Fibroblast of skin of abdomen (primary cell): Measurements from ENCODE around the gene TNFRSF19. TPM values are rescaled to one million over a fixed set of nuclear protein-coding genes. Genes with fewer than 3 reads are reported as not detected.
A peak's percentile ranks its signal among the peaks of the same experiment; 100 is the strongest.
"Not testable (repeated sequence)": the region's sequence is repeated elsewhere in the genome, so short reads cannot be mapped to it uniquely, and the experiment has no call there.

ENCODE experiments used
- DNase-seq: peaks from one replicate; pipeline ENCODE4 v3.0.0-alpha.2; 2013
- polyA plus RNA-seq, 2 experiments: library from polyadenylated mRNA; unstranded; fragments of 120-200 nt; gene quantifications; one replicate each; pipeline ENCODE4 v1.2.1, GENCODE V29; 2013; ENCODE audit not compliant: insufficient read length in 2 of 2

The TNFRSF19 gene, protein sequence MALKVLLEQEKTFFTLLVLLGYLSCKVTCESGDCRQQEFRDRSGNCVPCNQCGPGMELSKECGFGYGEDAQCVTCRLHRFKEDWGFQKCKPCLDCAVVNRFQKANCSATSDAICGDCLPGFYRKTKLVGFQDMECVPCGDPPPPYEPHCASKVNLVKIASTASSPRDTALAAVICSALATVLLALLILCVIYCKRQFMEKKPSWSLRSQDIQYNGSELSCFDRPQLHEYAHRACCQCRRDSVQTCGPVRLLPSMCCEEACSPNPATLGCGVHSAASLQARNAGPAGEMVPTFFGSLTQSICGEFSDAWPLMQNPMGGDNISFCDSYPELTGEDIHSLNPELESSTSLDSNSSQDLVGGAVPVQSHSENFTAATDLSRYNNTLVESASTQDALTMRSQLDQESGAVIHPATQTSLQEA
- polyA plus RNA-seq (2013, experiment 1 of 2; ENCODE audit: insufficient read length), result 41.2 TPM
- polyA plus RNA-seq (2013, experiment 2 of 2; ENCODE audit: insufficient read length), result 39.9 TPM

DNA sequence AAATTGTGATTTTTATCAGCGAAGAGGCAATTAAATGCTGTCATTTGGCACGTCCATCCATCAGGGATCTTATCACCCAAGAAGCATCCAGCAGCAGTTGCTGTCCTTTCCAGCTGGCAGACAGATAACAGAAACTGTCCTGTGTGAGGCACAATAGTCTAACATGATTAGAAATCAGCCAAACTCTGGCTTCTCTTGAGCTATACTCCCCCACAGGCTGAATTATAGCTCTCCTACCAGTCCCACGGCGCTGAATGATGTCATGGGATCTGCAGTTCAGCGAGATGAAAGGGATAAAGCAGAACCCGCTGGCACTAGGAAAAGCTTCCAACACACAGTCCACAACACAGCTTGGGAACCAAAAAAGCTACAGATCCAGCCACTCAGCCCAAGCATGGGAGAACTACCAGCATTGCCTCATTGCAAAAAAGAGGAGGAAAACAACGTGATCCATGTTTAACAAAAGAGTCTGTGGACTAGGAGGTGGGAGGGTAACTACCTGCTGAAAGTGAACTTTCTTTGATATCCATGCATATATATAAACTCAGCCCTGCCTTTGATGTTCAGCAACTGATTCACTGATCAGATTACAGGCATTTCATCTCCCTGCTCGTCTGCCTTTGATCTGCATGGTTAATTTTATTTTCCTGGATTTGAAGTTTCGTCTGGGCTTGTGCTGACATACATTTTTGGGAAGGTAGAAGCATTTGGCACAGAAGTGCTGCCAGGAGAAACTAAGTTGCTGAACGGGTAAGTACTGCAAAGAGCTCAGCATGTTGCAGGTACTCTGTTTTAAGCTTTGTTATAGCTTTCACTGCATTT, at the start of gene TNFRSF19:
TNFRSF19 (plus strand) TSS at position 314 of the 822 bp plus-strand sequence. CDS start 19,772 bp downstream, outside the sequence.
- DNase-seq, result peak; percentile 88

DNA sequence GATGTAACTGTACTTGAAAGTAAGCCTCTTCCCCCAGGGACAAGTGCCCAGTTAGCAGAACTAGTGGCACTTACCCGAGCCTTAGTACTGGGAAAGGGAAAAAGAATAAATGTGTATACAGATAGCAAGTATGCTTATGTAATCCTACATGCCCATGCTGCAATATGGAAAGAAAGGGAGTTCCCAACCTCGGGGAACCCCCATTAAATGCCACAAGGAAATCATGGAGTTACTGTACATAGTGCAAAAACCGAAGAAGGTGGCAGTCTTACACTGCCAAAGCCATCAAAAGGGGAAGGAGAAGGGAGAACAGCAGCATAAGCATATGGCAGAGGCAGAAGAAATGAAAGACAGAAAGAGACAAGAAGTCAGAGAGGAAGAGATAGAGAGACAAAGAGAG, 40.3 kb upstream of the TNFRSF19 start:
- DNase-seq, result not testable (repeated sequence)

DNA sequence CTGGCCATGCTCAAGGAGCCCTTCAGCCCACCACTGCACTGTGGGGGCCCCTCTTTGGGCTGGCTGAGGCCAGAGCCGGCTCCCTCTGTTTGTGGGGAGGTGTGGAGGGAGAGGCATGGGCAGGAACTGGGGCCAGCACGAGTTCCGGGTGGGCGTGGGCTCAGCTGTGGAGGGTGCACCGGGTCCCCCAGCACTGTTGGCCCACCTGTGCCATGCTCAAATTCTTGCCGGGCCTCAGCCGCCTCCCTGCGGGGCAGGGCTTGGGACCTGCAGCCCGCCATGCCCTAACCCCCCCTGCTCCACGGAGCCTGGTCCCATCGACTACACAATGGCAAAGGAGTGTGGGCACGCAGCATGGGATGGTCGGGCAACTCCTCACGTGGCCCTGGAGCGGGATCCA, 38.8 kb upstream of the TNFRSF19 start:
- DNase-seq, result no peak

- no peak for DNase-seq
Measured at GRCh38 chr13:23534090-23534489, 36.1 kb upstream of the TNFRSF19 start.

DNA sequence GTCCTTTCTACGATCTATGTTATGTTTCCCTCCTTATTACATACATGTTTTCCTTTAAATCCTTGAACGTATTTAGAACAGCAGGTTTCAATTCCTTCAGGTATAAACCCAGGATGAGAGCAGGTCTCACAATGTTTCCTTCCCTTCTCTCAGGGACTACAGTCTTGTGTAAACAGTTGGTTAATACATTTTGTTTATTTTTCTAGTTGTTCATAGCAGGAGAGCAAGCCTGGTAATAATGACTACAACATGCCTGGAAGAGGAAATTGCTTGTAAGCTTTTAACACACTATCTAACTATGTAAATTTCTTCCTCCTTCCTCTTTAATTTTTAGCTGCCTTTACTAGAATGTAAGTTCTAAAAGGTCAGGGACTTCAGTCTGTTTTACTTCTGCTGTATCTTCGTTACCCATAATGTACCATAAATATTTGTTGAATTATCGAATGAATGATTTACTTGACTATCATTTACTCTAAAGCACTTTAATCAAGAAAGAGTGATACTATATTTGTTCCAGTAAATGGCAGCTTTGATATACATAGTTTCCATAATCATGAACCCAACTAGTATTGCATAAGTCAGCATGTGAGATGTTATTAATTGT, 28.9 kb upstream of the TNFRSF19 start:
- no peak for DNase-seq

GRCh38 chr13:23544668-23545067, 25.5 kb upstream of the TNFRSF19 start:
- no peak for DNase-seq

DNA sequence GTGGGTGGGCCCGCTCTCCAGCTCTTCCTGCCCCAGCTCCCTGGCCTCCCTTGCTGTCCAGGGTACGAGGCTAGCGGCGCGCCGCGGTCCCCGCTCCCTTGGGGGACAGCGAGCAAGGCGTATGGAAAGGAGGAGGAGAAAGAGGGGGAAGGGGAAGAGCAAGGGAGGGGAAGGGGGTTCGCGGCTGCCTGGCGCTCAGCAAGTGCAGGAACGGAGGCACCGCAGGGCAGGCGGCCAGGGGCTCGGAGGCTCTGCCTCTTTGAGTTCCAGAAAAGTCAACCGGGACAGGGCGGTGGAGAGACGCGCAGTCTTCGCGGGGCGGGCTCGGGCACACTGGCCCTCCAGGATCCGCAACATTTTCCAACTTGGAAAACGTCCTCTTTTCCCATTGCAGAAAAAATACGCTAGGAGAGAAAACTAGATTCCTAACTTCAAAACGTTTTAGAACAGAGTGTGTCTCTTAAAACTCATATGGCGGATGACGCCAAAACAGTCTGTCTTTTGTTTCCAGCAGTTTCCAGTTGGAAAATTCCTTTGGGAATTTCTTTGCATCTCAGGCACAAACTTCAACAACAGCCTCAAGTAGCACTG, 23.1 kb upstream of the TNFRSF19 start:
- peak; percentile 46 for DNase-seq

DNA sequence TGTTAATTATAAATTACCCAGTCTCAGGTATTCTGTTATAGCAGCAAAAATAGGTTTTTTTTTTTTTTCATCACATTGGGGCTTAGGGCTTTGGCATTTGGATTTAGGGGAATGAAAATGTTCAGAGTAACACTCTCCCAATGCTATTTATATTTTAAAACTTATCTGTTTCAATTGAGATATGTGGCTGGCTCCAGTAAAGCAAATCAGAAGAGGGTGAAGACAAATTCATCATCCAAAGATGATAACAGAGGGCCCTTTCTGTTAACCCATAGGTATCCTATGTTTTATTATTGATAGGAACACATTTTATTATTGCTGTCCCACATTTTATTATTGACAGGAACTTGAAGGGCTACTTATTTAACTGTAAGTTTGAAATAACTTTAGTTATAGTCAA, 20.5 kb upstream of the TNFRSF19 start:
- no peak for DNase-seq

DNA sequence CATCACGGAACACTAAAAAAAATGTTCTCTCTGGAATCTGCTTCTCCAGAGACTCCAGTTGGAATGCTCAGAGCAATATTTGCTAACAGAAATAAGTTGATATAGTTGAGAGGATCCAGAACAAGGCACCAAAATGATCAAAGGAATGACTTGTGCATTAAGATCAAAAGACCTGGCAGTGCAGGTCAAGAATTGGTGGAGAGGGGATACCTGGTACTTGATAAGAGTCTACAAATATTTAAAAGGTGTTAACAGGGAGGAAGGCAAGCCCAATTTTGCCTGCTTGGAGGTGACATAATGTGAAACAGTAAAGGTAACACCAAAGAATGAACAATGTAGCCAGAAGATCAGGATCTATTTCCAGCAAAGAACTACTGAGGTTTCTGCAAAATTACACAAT, 20.0 kb upstream of the TNFRSF19 start:
- no peak for DNase-seq

DNA sequence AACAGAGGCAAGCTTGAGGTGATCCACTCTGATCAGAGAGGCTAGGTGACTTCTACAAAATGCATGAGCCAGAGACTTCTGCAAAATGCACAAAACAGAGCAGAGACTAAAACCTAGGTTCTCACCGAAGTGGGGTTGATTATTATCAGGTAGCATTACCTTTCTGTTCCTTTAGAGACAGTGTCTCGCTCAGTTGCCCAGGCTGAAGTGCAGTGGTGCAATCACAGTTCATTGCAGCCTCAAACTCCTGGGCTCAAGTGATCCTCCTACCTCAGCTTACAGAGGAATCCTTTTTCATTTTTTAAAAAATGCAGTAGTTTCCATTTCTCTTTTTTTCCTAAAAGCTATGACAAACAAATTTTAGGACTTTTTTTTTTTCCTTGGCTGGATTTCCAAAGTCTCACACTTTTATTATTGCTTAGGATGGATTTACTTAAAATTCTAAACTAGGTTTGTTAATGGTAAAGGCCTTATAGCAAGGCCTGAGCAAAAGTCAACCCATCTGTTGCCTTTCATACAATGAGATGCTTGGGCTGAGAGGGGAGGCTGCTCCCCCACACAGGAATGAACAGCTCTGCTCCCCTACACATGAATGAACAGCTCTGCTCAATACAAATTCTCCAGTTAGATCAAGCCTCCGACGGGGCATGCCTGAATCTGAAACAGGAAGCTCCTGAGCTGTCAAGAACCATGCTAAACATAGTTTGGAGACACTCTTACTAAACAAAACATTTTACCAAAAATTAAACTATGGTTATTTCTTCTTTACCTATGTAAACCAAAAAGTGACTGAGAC, 18.8 kb upstream of the TNFRSF19 start:
- no peak for DNase-seq

- DNase-seq, result no peak
Measured at GRCh38 chr13:23552171-23552570, 18.0 kb upstream of the TNFRSF19 start.

- DNase-seq, result no peak
Measured at GRCh38 chr13:23552661-23553060, 17.6 kb upstream of the TNFRSF19 start.

- DNase-seq, result no peak
Measured at GRCh38 chr13:23554000-23554399, 16.2 kb upstream of the TNFRSF19 start.

- DNase-seq, result no peak
Measured at GRCh38 chr13:23557043-23557442, 13.2 kb upstream of the TNFRSF19 start.

DNA sequence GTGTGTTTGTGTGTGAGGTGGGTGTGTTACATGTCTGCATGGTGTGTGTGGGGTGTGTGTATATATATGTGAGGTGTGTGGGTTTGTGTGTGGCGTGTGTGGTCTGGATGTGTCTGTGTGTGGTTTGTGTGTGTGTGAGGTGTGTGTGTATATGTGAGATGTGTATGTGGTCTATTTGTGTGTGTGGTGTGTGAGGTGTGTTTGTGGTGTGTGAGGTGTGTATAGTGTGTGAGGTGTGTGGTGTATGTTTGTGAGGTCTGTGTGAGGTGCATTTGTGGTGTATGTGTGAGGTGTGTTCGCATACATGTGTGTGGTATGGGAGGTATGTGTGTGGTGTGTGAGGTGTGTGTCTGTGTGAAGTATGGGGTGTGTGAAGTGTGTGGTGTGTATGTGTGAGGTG, 12.5 kb upstream of the TNFRSF19 start:
- no peak for DNase-seq

DNA sequence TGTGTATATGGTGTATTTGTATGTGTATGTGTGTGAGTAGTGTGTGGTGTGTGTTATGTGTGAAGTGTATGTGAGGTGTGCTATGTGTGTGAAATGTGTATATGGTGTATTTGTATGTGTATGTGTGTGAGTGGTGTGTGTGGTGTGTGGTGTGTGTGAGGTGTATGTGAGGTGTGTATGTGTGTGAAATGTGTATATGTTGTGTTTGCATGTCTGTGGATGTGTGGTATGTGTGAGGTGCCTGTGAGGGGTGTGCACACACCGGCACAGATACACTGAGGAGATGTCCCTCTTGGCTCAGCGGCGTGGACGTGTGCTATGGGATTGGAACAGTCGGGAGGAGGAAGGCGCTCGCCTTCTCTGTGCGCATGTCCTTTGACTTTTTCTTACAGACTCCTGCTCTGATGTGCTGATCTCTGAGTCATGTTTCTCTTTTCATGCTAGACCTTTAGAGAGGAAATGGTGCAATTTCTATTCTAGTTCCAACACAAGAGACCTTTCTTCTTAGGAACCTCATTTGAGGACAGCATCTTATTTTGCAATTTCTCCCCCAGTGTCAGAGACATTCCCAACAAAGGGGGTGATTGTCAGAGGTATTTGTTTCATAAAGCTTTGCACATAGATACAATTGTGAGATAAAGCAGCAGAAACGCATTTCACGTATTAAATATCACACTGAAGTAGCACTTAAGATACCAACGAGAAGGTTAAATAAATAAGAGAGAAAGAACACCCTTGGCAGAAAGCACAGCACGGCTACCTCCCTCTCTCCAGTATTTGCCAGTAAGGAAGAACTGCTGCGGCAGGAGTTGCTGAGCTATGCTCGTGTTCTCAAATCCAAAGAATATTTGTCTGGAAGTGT, 11.3 kb upstream of the TNFRSF19 start:
- DNase-seq, result peak; percentile 92

GRCh38 chr13:23560571-23561089, 9.6 kb upstream of the TNFRSF19 start:
- no peak for DNase-seq

DNA sequence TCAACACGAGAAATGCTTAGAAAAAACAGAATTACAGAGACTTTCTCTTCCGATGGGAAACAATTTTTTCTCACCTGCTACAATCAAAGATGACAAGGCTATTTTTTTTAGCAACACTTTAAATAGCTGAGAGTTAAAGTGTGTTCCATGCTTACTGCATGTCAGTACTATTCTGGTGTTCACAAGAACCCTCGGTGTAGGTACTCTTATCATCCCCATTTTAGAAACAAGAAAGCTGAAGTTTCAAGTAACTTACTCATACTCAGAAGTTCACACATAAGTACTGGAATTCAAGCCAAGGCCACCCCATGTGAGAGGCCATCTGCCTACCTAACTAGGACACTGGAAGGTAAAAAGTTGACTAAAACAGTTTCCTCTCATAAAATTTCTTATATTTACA, 9.0 kb upstream of the TNFRSF19 start:
- DNase-seq, result no peak

DNA sequence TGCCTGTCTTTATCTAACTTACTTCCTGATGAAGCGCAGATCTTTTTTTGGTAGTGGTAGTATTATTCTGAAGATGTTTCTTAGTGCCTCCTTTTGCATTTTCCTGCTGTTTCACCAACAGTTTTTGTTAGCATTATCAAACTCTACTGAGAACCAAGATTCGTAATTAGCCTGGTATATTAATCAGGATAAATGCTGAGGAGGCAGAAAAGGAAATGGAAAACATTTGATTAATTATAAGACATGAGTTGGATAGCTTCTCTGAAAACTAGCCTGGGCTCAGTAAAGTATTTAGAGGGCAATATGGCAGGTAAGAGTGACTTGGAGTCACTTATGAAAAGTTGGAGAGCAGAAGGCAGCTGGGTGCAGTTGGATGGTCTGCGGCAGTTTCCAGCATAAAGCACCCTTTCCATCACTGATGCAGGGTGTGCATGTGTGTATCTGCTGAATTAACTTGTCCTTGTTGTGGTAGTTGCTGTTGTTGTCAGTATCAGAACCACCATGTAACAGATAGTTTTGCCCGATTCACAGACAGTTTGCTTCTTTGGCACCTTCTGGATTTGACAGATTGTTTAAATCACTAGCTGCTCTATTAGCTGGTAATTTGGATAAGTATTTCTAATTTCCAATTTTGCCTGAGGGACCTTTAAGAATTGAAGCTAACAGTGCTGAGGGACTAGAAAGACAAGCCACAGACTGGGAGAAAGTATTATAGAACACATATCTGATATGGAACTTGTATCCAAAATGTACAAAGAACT, 6.9 kb upstream of the TNFRSF19 start:
- DNase-seq, result no peak
